ENCODE measurements around the gene PCDHGB7.
"Not testable (repeated sequence)": the region's sequence is repeated elsewhere in the genome, so short reads cannot be mapped to it uniquely, and the experiment has no call there.

DNA sequence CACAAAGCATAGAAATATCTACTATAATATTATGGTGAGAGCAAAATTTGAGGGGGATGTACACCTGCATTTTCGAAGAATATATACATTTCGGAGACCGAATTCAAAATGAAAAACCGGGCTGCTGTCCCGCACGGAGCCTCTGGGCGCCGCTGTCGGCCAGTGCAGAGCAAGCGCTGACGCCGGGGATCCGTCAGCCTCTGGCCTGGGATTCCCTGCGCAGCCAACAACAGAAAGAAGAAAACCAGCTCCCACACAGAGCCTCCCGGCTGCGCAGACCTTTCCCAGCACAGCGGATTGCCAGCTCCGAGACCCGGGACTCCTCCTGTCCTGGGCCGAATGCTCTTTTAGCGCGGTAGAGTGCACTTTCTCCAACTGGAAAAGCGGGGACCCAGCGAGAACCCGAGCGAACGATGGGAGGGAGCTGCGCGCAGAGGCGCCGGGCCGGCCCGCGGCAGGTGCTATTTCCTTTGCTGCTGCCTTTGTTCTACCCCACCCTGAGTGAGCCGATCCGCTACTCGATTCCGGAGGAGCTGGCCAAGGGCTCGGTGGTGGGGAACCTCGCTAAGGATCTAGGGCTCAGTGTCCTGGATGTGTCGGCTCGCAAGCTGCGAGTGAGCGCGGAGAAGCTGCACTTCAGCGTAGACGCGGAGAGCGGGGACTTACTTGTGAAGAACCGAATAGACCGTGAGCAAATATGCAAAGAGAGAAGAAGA, 9.5 kb upstream of the PCDHGB7 start, which contains the start of gene PCDHGB6:
- TF ChIP-seq ZNF70, ZNF8 (CRISPR knock-in tag; IDR thresholded peaks at IDR 0.05): not testable (repeated sequence)
